GM21381 (cell line): ENCODE measurements around the gene ARL17B.
"Not testable (repeated sequence)": the region's sequence is repeated elsewhere in the genome, so short reads cannot be mapped to it uniquely, and the experiment has no call there.

Experiments
- ATAC-seq: cut with Tn5 transposase; IDR thresholded peaks from one replicate; pipeline ENCODE4 v1.9.1; 2021; ENCODE audit warnings: mild to moderate bottlenecking, moderate library complexity; ENCODE audit not compliant: unreplicated experiment

Gene ARL17B

GRCh38 chr17:46361755-46362154 lies at the start of gene ARL17B:
TSS of gene ARL17B (minus strand) at chr17:46361766. CDS start at chr17:46358397, 3,369 bp downstream.
- peak; percentile 93 for ATAC-seq

- ATAC-seq, result not testable (repeated sequence)
Measured at GRCh38 chr17:46409864-46410263, 48.3 kb upstream of the ARL17B start.

GRCh38 chr17:46407155-46407554 lies 45.6 kb upstream of the ARL17B start:
- ATAC-seq, result not testable (repeated sequence)

GRCh38 chr17:46401033-46401787 lies 39.6 kb upstream of the ARL17B start:
- not testable (repeated sequence) for ATAC-seq

GRCh38 chr17:46400543-46400942 lies 39.0 kb upstream of the ARL17B start:
- not testable (repeated sequence) for ATAC-seq

- ATAC-seq, result not testable (repeated sequence)
Measured at GRCh38 chr17:46399993-46400392, 38.4 kb upstream of the ARL17B start.

- not testable (repeated sequence) for ATAC-seq
Measured at GRCh38 chr17:46396292-46396691, 34.7 kb upstream of the ARL17B start.

- not testable (repeated sequence) for ATAC-seq
Measured at GRCh38 chr17:46393702-46394101, 32.1 kb upstream of the ARL17B start.

GRCh38 chr17:46385491-46385890 lies 23.9 kb upstream of the ARL17B start:
- ATAC-seq, result not testable (repeated sequence)

- ATAC-seq, result not testable (repeated sequence)
Measured at GRCh38 chr17:46383118-46383517, 21.6 kb upstream of the ARL17B start.

GRCh38 chr17:46373418-46373817 lies 11.9 kb upstream of the ARL17B start:
- not testable (repeated sequence) for ATAC-seq

GRCh38 chr17:46372236-46373229 lies 11.0 kb upstream of the ARL17B start:
- peak; percentile 80 for ATAC-seq

GRCh38 chr17:46367520-46367919 lies 6.0 kb upstream of the ARL17B start:
- ATAC-seq, result not testable (repeated sequence)

- peak; percentile 42 for ATAC-seq
Measured at GRCh38 chr17:46361145-46361735, 326 bp downstream of the ARL17B start.

GRCh38 chr17:46353856-46354255 lies 7.7 kb downstream of the ARL17B start:
- not testable (repeated sequence) for ATAC-seq

- not testable (repeated sequence) for ATAC-seq
Measured at GRCh38 chr17:46349060-46349459, 12.5 kb downstream of the ARL17B start.

GRCh38 chr17:46348345-46348744 lies 13.2 kb downstream of the ARL17B start:
- not testable (repeated sequence) for ATAC-seq

GRCh38 chr17:46342131-46342530 lies 19.4 kb downstream of the ARL17B start:
- not testable (repeated sequence) for ATAC-seq

GRCh38 chr17:46341220-46341619 lies 20.3 kb downstream of the ARL17B start:
- ATAC-seq, result not testable (repeated sequence)

GRCh38 chr17:46294831-46295230 lies 66.7 kb downstream of the ARL17B start, which contains the start of gene LRRC37A:
TSS of gene LRRC37A (plus strand) at chr17:46295131. CDS start at chr17:46295134, 3 bp downstream.
- ATAC-seq, result not testable (repeated sequence)

- not testable (repeated sequence) for ATAC-seq
Measured at GRCh38 chr17:46291618-46292017, 69.9 kb downstream of the ARL17B start.
